Glutamatergic neuron (in vitro differentiated cells): ENCODE data around the gene MTF1. TPM values are rescaled to one million over a fixed set of nuclear protein-coding genes. Genes with fewer than 3 reads are reported as not detected.

Experiments used
- DNase-seq: peaks from one replicate; pipeline ENCODE4 v3.0.0; 2022
- H3K27ac Mint-ChIP-seq: one replicate; pipeline ENCODE4 v1.8.0; 2020; ENCODE audit warnings: mild to moderate bottlenecking, mixed read lengths, inconsistent platforms; ENCODE audit not compliant: unreplicated experiment
- H3K27me3 Mint-ChIP-seq: one replicate; pipeline ENCODE4 v1.8.0; 2020; ENCODE audit warnings: mild to moderate bottlenecking, moderate library complexity, mixed read lengths, inconsistent platforms; ENCODE audit not compliant: unreplicated experiment
- H3K36me3 Mint-ChIP-seq: one replicate; pipeline ENCODE4 v1.8.0; 2020; ENCODE audit warnings: mild to moderate bottlenecking, mixed read lengths, inconsistent platforms; ENCODE audit not compliant: unreplicated experiment
- H3K4me1 Mint-ChIP-seq: one replicate; pipeline ENCODE4 v1.8.0; 2020; ENCODE audit warnings: mild to moderate bottlenecking, low read depth, mixed read lengths, inconsistent platforms; ENCODE audit not compliant: unreplicated experiment
- H3K4me3 Mint-ChIP-seq: one replicate; pipeline ENCODE4 v1.8.0; 2020; ENCODE audit warnings: mild to moderate bottlenecking, mixed read lengths, inconsistent platforms; ENCODE audit not compliant: unreplicated experiment
- H3K9me3 Mint-ChIP-seq: one replicate; pipeline ENCODE4 v1.8.0; 2020; ENCODE audit warnings: mild to moderate bottlenecking, moderate library complexity, mixed read lengths, inconsistent platforms; ENCODE audit not compliant: unreplicated experiment
- CTCF ChIP-seq: fragments of 200-600 bp; sonication (generic); IDR thresholded peaks from one replicate; pipeline ENCODE4 v1.5.0; 2021; ENCODE audit not compliant: partially characterized antibody, unreplicated experiment
- total RNA-seq: library from RNA; stranded (reverse); fragmentation: NEBNext Ultra II Directional; extraction: Animal tissue kit (Norgen Biotek cat#: 25700); gene quantifications from one replicate; pipeline ENCODE4 v1.2.1, GENCODE V29; 2021; ENCODE audit not compliant: unreplicated experiment

MTF1 gene
- total RNA-seq, 1 donor from 2014 or later = 15.5 TPM

GRCh38 chr1:37822906-37823815 lies 36.2 kb downstream of the MTF1 start:
- Mint-ChIP-seq H3K4me3 (no peak overlapping the region), H3K27ac (no peak overlapping the region), H3K27me3 (no peaks in the 10 kb centered on the region), H3K4me1 (no peaks in the 10 kb centered on the region), H3K9me3 (no peaks in the 10 kb centered on the region), H3K36me3 (no peaks in the 10 kb centered on the region)
- no peak for DNase-seq
- no peak for TF ChIP-seq CTCF

GRCh38 chr1:37821481-37821880 lies 37.9 kb downstream of the MTF1 start:
- H3K4me1 Mint-ChIP-seq = no peaks in the 10 kb centered on the region
- TF ChIP-seq CTCF = no peak
- H3K9me3 Mint-ChIP-seq = no peaks in the 10 kb centered on the region
- no peaks in the 10 kb centered on the region for H3K36me3 Mint-ChIP-seq
- no peaks in the 10 kb centered on the region for H3K27me3 Mint-ChIP-seq
- H3K4me3 Mint-ChIP-seq = no peak overlapping the region
- no peak overlapping the region for H3K27ac Mint-ChIP-seq
- no peak for DNase-seq

- no peaks in the 10 kb centered on the region for H3K4me1 Mint-ChIP-seq
- no peak overlapping the region for H3K27ac Mint-ChIP-seq
- no peak for DNase-seq
- H3K36me3 Mint-ChIP-seq = no peaks in the 10 kb centered on the region
- H3K27me3 Mint-ChIP-seq = peaks cover 2% of the 10 kb centered on the region
- no peak overlapping the region for H3K4me3 Mint-ChIP-seq
- TF ChIP-seq CTCF = no peak
- peaks cover 4% of the 10 kb centered on the region for H3K9me3 Mint-ChIP-seq
Observed at GRCh38 chr1:37817481-37817880, 41.9 kb downstream of the MTF1 start.

GRCh38 chr1:37814252-37814651 lies 45.1 kb downstream of the MTF1 start:
- DNase-seq = no peak
- peaks cover 4% of the 10 kb centered on the region for H3K9me3 Mint-ChIP-seq
- H3K27me3 Mint-ChIP-seq = peaks cover 2% of the 10 kb centered on the region
- peaks cover 6% of the 10 kb centered on the region for H3K4me1 Mint-ChIP-seq
- no peak for TF ChIP-seq CTCF
- no peak overlapping the region for H3K4me3 Mint-ChIP-seq
- H3K27ac Mint-ChIP-seq = no peak overlapping the region
- H3K36me3 Mint-ChIP-seq = no peaks in the 10 kb centered on the region

- Mint-ChIP-seq H3K9me3 (peaks cover 7% of the 10 kb centered on the region), H3K36me3 (no peaks in the 10 kb centered on the region), H3K27ac (no peak overlapping the region), H3K27me3 (peaks cover 2% of the 10 kb centered on the region), H3K4me1 (peaks cover 7% of the 10 kb centered on the region), H3K4me3 (no peak overlapping the region)
- no peak for DNase-seq
- TF ChIP-seq CTCF = no peak
Observed at GRCh38 chr1:37813529-37814145, 45.8 kb downstream of the MTF1 start.
